ENCODE results near the gene UHRF1. TPM values are rescaled to one million over a fixed set of nuclear protein-coding genes. Genes with fewer than 3 reads are reported as not detected.

UHRF1 gene
- total and polyA plus RNA-seq, 7 donors = 0.17 to 1.9 (median 0.32) TPM

GRCh38 chr19:4987692-4988370 is 78.5 kb downstream of the UHRF1 start:
- intact Hi-C loops (cut with DNase I) = no loop called here
- WGBS, 3 donors = 78 to 86% (median 79%) methylated on average over 23 to 24 of the region's 24 CpGs
- no peak overlapping the region for H3K27ac ChIP-seq

DNA sequence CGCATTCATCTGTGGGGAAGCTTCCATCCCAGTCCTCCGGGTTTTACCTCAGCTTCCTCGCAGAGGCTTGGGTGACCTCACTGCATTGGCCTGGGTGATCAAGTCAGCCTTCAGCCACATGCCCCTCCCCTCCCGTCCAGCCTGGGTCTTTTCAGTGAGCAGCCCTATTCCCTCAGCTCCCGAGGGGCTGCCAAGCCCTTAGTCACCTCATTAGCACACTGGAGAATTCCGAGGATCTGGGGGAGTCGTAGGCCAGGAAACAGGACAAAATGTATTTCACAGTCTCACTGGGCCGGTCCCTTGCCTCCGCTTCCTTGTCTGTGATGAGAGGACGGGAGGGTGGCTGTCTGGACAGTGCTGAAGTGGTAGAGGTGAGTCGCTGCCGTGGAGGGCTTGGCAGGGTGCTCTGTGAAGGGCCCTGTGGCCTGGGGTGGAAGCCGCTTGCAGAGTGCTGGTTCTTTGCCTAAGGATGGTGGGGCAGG is 79.5 kb downstream of the UHRF1 start:
- 31 to 47% (median 40%) methylated on average over 12 to 13 of the region's 13 CpGs for WGBS, 3 donors
- Histone ChIP-seq H3K36me3 (ENCODE audit: insufficient read depth in 1 of 2, low read depth in 1 of 2) (no peaks in the 10 kb centered on the region), H3K27ac (no peak overlapping the region), H3K9me3 (no peaks in the 10 kb centered on the region), H3K4me3 (no peak overlapping the region), H3K4me1 (peaks cover 48% of the 10 kb centered on the region), H3K27me3 (ENCODE audit: insufficient read depth in 3 of 3, low read length in 2 of 3) (no peaks in the 10 kb centered on the region)
- DNase-seq (peak; percentile 82 to 84), ATAC-seq (peak in 3 of 4 donors; percentile 55 to 62 (median 61))
- intact Hi-C loops (cut with DNase I) = no loop called here
- no peak for TF ChIP-seq CTCF (IDR thresholded peaks at IDR 0.05)

More at GRCh38 chr19:4987692-4988370, 78.5 kb downstream of the UHRF1 start:
- Histone ChIP-seq H3K4me1 (peaks cover 58% of the 10 kb centered on the region), H3K27me3 (ENCODE audit: insufficient read depth in 3 of 3, low read length in 2 of 3) (no peaks in the 10 kb centered on the region), H3K36me3 (ENCODE audit: insufficient read depth in 1 of 2, low read depth in 1 of 2) (no peaks in the 10 kb centered on the region), H3K9me3 (no peaks in the 10 kb centered on the region), H3K4me3 (no peak overlapping the region)
- peak in 1 of 2 donors; percentile 51 for DNase-seq
- no peak for TF ChIP-seq CTCF (IDR thresholded peaks at IDR 0.05)
- ATAC-seq = peak in 1 of 4 donors; percentile 11

DNA sequence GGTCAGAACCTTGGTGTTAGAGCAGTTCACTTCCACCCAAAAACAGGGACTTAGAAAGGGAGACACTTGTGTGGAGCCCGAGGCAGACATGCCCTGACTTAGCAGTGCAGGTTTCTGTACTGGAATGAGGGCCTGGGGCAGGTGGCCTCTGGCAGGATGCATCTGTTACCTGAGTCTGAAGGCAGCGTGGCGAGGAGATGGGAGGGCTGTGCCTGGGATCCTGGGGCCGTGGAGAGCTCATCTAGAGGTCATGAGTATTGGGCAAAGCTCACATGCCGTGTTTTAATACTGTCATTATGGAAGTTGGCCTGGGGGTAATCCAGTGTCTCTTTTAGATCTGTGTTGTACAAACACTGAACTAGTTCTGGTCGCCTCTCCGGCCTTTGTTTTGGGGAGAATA is 81.0 kb downstream of the UHRF1 start:
- ATAC-seq (no peak), DNase-seq (no peak)
- 79 to 83% (median 83%) methylated on average over 7 of the region's 7 CpGs for WGBS, 3 donors
- H3K27me3 ChIP-seq (ENCODE audit: insufficient read depth in 3 of 3, low read length in 2 of 3) = no peaks in the 10 kb centered on the region
- intact Hi-C loops (cut with DNase I) = no loop called here
- H3K4me3 ChIP-seq = no peak overlapping the region
- H3K9me3 ChIP-seq = no peaks in the 10 kb centered on the region
- no peaks in the 10 kb centered on the region for H3K36me3 ChIP-seq (ENCODE audit: insufficient read depth in 1 of 2, low read depth in 1 of 2)
- H3K27ac ChIP-seq = no peak overlapping the region
- no peak for TF ChIP-seq CTCF (IDR thresholded peaks at IDR 0.05)
- H3K4me1 ChIP-seq = peaks cover 38% of the 10 kb centered on the region

GRCh38 chr19:4991538-4991937 is 82.2 kb downstream of the UHRF1 start:
- no peak for ATAC-seq
- WGBS, 3 donors = 91 to 93% (median 91%) methylated on average over 9 of the region's 9 CpGs

More at GRCh38 chr19:4991538-4991937, 82.2 kb downstream of the UHRF1 start:
- H3K36me3 ChIP-seq (ENCODE audit: insufficient read depth in 1 of 2, low read depth in 1 of 2) = peaks cover 0 to 8% of the 10 kb centered on the region in 2 donors
- H3K9me3 ChIP-seq = no peaks in the 10 kb centered on the region
- no peak overlapping the region for H3K4me3 ChIP-seq
- no peaks in the 10 kb centered on the region for H3K27me3 ChIP-seq (ENCODE audit: insufficient read depth in 3 of 3, low read length in 2 of 3)
- no peak for TF ChIP-seq CTCF (IDR thresholded peaks at IDR 0.05)
- H3K4me1 ChIP-seq = peaks cover 26% of the 10 kb centered on the region
- intact Hi-C loops (cut with DNase I) = no loop called here
- no peak for DNase-seq
- no peak overlapping the region for H3K27ac ChIP-seq
